ENCODE data around the gene PPP4R4. TPM values are rescaled to one million over a fixed set of nuclear protein-coding genes. Genes with fewer than 3 reads are reported as not detected.

The PPP4R4 gene
- total and polyA plus RNA-seq, 2 of the 4 experiments (the other 2 are of a cell fraction) = 0.17 to 0.36 TPM

GRCh38 chr14:94142836-94143235 lies 31.3 kb upstream of the PPP4R4 start:
- H2BK120ac ChIP-seq (ENCODE audit: low read depth, low read length) = no peak overlapping the region
- dilution Hi-C loops (cut with HindIII; ENCODE audit: low sequenced_read_pairs, unreplicated experiment) = no loop called here
- H2AFZ ChIP-seq (replicated peaks; ENCODE audit: low read length, poor library complexity) = no peak overlapping the region
- no peak overlapping the region for H4K91ac ChIP-seq (ENCODE audit: insufficient read depth, low read depth, low read length)
- no peak overlapping the region for H2BK15ac ChIP-seq (ENCODE audit: low read depth, low read length)
- H3K4me2 ChIP-seq (ENCODE audit: low read depth, low read length) = no peak overlapping the region
- no peaks in the 10 kb centered on the region for H3K9me3 ChIP-seq (ENCODE audit: control insufficient read depth, insufficient read depth, low read length)
- no peak overlapping the region for H2AK5ac ChIP-seq (ENCODE audit: low read depth, low read length)
- H2BK20ac ChIP-seq (ENCODE audit: low read depth, low read length) = no peak overlapping the region
- H3K9ac ChIP-seq (ENCODE audit: low read depth, low read length) = no peak overlapping the region
- ATAC-seq (ENCODE audit: low read depth) (no peak), DNase-seq (no peak)
- no peak overlapping the region for H3K4ac ChIP-seq (ENCODE audit: low read depth, low read length)
- H3K27me3 ChIP-seq (ENCODE audit: control insufficient read depth, insufficient read depth, low read length) = peaks cover 17% of the 10 kb centered on the region
- no peak overlapping the region for H2BK5ac ChIP-seq (ENCODE audit: low read depth, low read length, poor library complexity, severe bottlenecking)
- no CpG with 5 or more reads among the region's 1 CpG for WGBS, 2 experiments (ENCODE audit: extremely low coverage in 2 of 2, insufficient read length in 1 of 2)
- no peak overlapping the region for H3K23ac ChIP-seq (ENCODE audit: low read depth, low read length)
- TF ChIP-seq FOS (IDR thresholded peaks at IDR 0.05; ENCODE audit: low read depth, low read length) (no peak), ELK1 (IDR thresholded peaks at IDR 0.05; ENCODE audit: borderline replicate concordance, low read depth, low read length) (no peak), MAZ (IDR thresholded peaks at IDR 0.05; ENCODE audit: borderline replicate concordance, low read depth, low read length) (no peak), RAD21 (IDR thresholded peaks at IDR 0.05; ENCODE audit: low read length) (no peak), CEBPB (IDR thresholded peaks at IDR 0.05; ENCODE audit: low read depth, low read length) (no peak), MAFK (IDR thresholded peaks at IDR 0.05; ENCODE audit: low read depth, low read length) (peak; percentile 49)
- no peaks in the 10 kb centered on the region for H3K79me1 ChIP-seq (ENCODE audit: low read depth in 1 of 2, low read length in 2 of 2)
- in situ Hi-C loops (cut with MboI; ENCODE audit: low sequenced_read_pairs) = no loop called here
- H3K4me3 ChIP-seq (ENCODE audit: insufficient read depth, low read depth, low read length) = no peak overlapping the region
- intact Hi-C loops (cut with micrococcal nuclease) = no loop called here
- H4K20me1 ChIP-seq (ENCODE audit: insufficient read depth, low read length) = no peaks in the 10 kb centered on the region
- H3K18ac ChIP-seq (ENCODE audit: low read depth, low read length) = no peak overlapping the region
- ChIA-PET POLR2A (ENCODE audit: unreplicated experiment) (no interaction called here), CTCF (interaction anchor here (0.7 to 1.3 kb wide), 2 partner anchors 11 to 106 kb away, joined by 3 to 4 read pairs; no protein-coding TSS in a partner anchor)
- no peaks in the 10 kb centered on the region for H3K9me1 ChIP-seq (ENCODE audit: insufficient read depth, low read length)
- H3K56ac ChIP-seq (ENCODE audit: extremely low read depth, insufficient read depth, low read length) = no peak overlapping the region
- H4K5ac ChIP-seq (ENCODE audit: low read depth, low read length) = no peak overlapping the region
- H3K36me3 ChIP-seq (ENCODE audit: control insufficient read depth, insufficient read depth, low read length) = no peaks in the 10 kb centered on the region
- H3K14ac ChIP-seq (replicated peaks; ENCODE audit: low read depth, low read length) = no peak overlapping the region
- H4K8ac ChIP-seq (ENCODE audit: low read depth in 2 of 2, low read length in 2 of 2) = no peak overlapping the region
- no peaks in the 10 kb centered on the region for H3K4me1 ChIP-seq (ENCODE audit: control insufficient read depth, insufficient read depth, low read length)
- H3K27ac ChIP-seq (ENCODE audit: insufficient read depth, low read length) = no peak overlapping the region
- BruUV-seq (replicated peaks) = no TSS peak
- H2AK9ac ChIP-seq (replicated peaks; ENCODE audit: low read depth, low read length, poor library complexity) = no peak overlapping the region

All from IMR-90 (cell line).